Stimulated activated CD4-positive, alpha-beta T cell treated with anti-CD3 and anti-CD28 coated beads, Interleukin-1b, Interleukin-23, amount 100 ng/mL, for 24 hours (primary cell): ENCODE measurements around the gene TMIGD2.
A peak's percentile ranks its signal among the peaks of the same experiment; 100 is the strongest.
"Not testable (repeated sequence)": the region's sequence is repeated elsewhere in the genome, so short reads cannot be mapped to it uniquely, and the experiment has no call there.

Experiments used
- DNase-seq, 4 experiments: peaks; one replicate each; pipeline ENCODE4 v3.0.0-alpha.2; 2020; ENCODE audit warnings: low read depth in 4 of 4, low spot score in 1 of 4

The TMIGD2 gene

GRCh38 chr19:4298810-4299550 lies 3.2 kb downstream of the TMIGD2 start:
- no peak for DNase-seq

- peak in 1 of 4 experiments; percentile 18 for DNase-seq
These were observed 4.0 kb downstream of the TMIGD2 start for GRCh38 chr19:4297901-4298809.

GRCh38 chr19:4295972-4296771 lies 6.0 kb downstream of the TMIGD2 start:
- DNase-seq: no peak

- no peak for DNase-seq
These were observed 7.8 kb downstream of the TMIGD2 start for GRCh38 chr19:4294389-4294788.

- no peak for DNase-seq
These were observed 9.7 kb downstream of the TMIGD2 start for GRCh38 chr19:4292515-4292914.

- DNase-seq: no peak
These were observed 10.9 kb downstream of the TMIGD2 start for GRCh38 chr19:4291184-4291732.

GRCh38 chr19:4288091-4288777 lies 14.0 kb downstream of the TMIGD2 start:
- no peak for DNase-seq

GRCh38 chr19:4286141-4286540 lies 16.0 kb downstream of the TMIGD2 start:
- not testable (repeated sequence) for DNase-seq

- DNase-seq: no peak
These were observed 17.2 kb downstream of the TMIGD2 start for GRCh38 chr19:4284974-4285373.

GRCh38 chr19:4284176-4284958 lies 17.8 kb downstream of the TMIGD2 start:
- DNase-seq: no peak

- DNase-seq: no peak
These were observed 22.4 kb downstream of the TMIGD2 start for GRCh38 chr19:4279530-4280422.

GRCh38 chr19:4279267-4279529 lies 23.0 kb downstream of the TMIGD2 start:
- no peak for DNase-seq

GRCh38 chr19:4278419-4279266 lies 23.5 kb downstream of the TMIGD2 start, which contains the start of gene SHD:
Gene SHD (plus strand): TSS chr19:4279266. CDS start chr19:4280064, 798 bp downstream.
- no peak for DNase-seq

- no peak for DNase-seq
These were observed 24.2 kb downstream of the TMIGD2 start for GRCh38 chr19:4278010-4278409.

- no peak for DNase-seq
These were observed 24.9 kb downstream of the TMIGD2 start for GRCh38 chr19:4277191-4277696.

GRCh38 chr19:4274321-4274686 lies 27.9 kb downstream of the TMIGD2 start:
- DNase-seq: not testable (repeated sequence)

- no peak for DNase-seq
These were observed 29.3 kb downstream of the TMIGD2 start for GRCh38 chr19:4272894-4273293.
